Measurements from ENCODE around the gene CHAF1A.

The CHAF1A gene

GRCh38 chr19:4457654-4458395 is 55.4 kb downstream of the CHAF1A start, which contains the start of gene UBXN6:
UBXN6 (minus strand) TSS chr19:4457794; CDS start chr19:4457697, 97 bp downstream.
- peak; percentile 94 to 98 for DNase-seq

DNA sequence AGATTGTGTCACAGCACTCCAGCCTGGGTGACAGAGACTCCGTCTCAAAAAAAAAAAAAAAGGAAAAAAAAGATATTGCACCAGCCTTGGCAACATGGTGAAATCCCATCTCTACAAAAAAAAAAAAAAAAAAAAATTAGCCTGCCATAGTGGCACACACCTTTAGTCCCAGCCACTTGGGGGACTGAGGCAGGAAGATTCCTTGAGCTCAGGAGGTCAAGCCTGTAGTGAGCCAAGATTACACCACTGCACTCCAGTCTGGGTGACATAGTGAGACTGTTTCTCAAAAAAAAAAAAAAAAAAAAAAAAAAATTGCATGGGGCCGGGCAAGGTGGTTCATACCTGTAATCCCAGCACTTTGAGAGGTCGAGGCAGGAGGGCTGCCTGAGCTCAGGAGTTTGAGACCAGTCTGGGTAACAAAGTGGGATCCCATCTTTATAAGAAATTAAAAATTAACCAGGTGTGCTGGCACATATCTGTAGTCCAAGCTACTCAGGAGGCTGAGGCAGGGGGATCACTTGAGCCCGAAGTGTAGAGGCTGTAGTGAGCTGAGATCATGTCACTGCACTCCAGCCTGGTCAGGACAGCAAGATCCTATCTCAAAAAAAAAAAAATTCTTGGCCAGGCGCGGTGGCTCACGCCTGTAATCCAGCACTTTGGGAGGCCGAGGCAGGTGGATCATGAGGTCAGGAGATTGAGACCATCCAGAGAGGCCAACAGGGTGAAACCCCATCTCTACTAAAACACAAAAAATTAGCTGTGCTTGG is 62.6 kb downstream of the CHAF1A start:
- DNase-seq = no peak

DNA sequence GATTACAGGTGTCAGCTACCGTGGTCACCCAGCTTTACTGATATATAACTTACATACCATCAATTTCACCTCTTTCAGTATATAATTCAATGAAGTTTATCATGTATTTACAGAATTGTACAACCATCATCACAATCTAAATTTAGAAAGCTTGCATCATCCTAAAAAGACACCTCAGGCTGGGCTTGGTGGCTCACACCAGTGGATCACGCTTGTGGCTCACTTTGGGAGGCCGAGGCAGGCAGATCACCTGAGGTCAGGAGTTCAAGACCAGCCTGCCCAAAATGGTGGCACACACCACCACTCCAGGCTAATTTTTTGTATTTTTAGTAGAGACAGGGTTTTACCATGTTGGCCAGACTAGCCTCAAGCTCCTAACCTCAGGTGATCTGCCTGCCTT is 65.4 kb downstream of the CHAF1A start:
- no peak for DNase-seq

GRCh38 chr19:4471403-4472173 is 69.1 kb downstream of the CHAF1A start:
- DNase-seq = peak; percentile 87 to 99

GRCh38 chr19:4472174-4472974 is 69.9 kb downstream of the CHAF1A start, which contains the start of gene HDGFL2:
HDGFL2 (plus strand) TSS chr19:4472297; CDS start chr19:4472351, 54 bp downstream.
- peak in 1 of 2 experiments; percentile 94 for DNase-seq

GRCh38 chr19:4473011-4473762 is 70.7 kb downstream of the CHAF1A start:
- DNase-seq = no peak

DNA sequence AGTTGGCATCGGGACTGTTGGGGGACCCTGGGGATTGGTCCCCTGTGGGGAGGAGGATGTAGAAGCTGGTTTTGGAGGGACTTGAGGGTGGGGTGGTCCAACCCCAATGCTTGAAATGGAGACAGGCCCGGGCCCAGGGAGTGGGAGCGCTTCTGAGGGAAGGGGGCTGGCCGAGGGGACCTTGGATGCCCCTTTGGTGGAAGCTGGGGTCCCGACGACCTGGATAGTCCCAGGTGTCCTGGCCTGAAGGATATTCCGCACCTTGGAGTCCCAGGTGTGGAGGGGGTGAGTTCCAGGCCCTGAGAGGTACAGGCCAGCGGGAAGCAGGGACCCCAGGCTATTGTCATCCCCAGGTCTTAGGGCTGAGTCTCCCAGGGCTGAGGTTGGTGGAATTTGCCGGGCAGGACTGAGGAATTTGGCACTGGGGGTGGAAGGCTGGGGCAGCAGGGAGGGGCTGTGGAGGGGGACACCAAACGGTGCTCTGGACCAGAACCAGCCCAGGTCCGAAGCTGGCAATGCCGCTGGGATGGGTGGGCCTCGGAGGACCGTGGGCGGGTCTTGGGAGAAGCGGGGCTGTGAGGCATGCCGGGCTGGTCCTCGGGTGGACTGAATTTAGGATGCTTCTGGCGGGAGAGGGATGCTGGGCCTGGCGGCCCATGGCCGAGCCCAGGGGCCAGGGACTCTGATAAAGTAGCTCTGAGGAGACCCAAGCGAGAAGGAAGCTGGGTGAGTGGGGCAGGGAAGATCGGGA is 71.5 kb downstream of the CHAF1A start:
- DNase-seq = no peak

DNA sequence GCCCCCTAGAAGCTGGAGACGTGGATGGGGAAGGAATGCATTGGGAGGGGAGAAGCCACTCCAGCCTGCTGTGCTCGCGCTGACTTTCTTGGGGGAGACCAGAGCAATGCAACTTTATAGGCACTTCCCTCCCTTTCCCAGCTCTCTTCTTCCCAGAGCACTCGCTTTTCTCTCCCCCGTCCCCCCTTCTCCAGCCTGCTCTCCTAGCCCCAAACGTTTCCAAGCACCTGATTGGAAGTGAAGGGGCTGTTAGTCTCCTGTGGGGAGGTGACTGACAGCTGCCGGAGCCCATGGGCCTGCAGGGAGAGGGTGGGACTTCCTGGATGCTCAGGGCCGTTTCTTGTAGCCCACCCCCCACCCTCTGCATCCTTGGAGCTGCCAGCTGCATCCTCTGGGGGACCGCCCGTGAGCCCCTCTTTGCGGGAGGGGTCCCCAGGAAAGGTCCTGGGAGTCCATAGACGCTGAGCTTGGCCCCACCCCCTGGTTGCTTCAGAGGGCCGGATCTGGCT is 72.1 kb downstream of the CHAF1A start:
- no peak for DNase-seq

- no peak for DNase-seq
Measured at GRCh38 chr19:4477034-4477801, 74.8 kb downstream of the CHAF1A start.

DNA sequence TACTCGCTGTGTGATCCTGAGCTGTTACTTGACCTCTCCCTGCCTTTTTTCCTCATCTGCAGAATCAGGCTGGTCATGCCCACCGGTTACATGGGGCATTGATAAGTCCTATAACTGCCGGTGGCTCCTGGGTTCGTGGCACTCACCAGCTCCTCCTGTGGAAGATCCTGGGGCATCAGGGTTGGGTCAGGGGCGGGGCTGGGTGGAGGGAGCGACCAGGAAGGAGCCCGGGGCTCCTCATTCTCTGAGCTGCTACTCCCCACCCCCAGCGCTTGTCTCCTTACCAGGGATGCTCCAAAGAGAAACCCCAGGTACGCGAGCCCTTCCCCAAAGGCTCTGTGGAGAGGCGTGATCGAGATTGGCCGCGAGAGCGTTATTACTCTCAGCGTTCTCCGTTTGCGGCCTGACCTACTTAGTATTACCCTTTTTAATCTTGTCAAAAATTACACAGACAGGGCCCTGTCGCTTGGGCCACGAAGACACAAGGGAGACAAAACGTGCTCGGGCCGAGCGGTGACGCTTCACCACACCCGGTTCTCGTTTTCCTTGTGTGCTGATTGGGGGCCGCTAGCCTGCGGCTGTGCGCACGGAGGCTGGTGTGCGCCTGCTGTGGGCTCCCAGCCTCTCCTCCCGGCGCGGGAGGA is 80.4 kb downstream of the CHAF1A start:
- no peak for DNase-seq

- DNase-seq = no peak
Measured at GRCh38 chr19:4483385-4483784, 80.9 kb downstream of the CHAF1A start.

DNA sequence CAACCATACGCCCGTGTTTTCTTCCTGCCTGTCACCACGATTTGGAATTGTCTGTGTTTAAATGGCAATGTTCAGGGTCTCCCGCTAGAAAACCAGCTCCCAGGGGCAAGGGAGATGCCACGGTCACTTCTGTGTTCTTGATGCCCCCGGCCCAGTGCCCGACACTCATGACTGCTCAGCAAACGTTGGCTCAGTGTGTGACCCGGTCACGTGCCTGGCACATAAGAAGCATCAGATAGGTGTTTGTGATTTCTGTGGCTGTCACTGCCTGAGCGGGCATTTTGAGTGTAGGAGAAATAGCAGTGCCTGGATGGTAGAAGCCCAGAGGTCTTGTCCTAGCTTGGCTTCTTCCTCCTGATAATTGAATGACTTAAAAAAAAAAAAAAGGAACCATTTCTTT is 85.1 kb downstream of the CHAF1A start:
- no peak for DNase-seq

- no peak for DNase-seq
Measured at GRCh38 chr19:4488496-4488895, 86.1 kb downstream of the CHAF1A start.

DNA sequence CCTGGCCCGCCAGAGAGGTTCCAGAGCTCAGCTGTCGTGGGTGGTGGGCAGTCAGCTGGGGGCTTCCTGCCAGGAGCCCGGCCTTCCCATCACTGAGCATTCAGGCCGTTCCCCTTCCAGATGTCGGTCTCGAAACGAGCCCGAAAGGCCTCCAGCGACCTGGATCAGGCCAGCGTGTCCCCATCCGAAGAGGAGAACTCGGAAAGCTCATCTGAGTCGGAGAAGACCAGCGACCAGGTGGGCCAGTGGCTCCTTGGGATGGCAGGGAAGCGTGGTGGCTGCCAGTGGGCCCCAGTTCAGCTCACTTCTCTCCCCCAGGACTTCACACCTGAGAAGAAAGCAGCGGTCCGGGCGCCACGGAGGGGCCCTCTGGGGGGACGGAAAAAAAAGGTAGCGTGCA is 89.0 kb downstream of the CHAF1A start:
- DNase-seq = no peak

- no peak for DNase-seq
Measured at GRCh38 chr19:4492337-4493103, 90.1 kb downstream of the CHAF1A start.
